ENCODE measurements around the gene SPACA9.

The SPACA9 gene

DNA sequence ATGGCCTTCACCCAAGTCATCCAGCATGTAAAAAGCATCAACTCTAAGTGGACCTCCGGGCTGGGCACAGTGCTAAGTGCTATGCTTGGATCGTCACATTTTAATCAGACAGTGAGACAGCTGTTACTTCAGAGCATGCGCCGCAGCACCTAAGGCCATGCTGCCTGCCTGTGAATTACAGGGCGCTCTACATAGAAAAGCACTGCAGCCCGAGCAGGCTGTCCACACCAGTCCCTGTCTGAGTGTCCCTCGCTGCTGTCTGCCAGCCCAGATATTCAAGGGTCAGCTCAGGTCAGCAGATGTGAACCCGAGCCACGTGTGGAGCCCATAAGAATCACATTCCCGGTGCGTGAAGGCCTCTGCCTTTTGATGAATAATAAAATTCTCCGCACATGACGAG lies 37.7 kb upstream of the SPACA9 start:
- no peak overlapping the region for H3K4me3 ChIP-seq (ENCODE audit: low read depth, low read length)
- TF ChIP-seq, protein P1, sequence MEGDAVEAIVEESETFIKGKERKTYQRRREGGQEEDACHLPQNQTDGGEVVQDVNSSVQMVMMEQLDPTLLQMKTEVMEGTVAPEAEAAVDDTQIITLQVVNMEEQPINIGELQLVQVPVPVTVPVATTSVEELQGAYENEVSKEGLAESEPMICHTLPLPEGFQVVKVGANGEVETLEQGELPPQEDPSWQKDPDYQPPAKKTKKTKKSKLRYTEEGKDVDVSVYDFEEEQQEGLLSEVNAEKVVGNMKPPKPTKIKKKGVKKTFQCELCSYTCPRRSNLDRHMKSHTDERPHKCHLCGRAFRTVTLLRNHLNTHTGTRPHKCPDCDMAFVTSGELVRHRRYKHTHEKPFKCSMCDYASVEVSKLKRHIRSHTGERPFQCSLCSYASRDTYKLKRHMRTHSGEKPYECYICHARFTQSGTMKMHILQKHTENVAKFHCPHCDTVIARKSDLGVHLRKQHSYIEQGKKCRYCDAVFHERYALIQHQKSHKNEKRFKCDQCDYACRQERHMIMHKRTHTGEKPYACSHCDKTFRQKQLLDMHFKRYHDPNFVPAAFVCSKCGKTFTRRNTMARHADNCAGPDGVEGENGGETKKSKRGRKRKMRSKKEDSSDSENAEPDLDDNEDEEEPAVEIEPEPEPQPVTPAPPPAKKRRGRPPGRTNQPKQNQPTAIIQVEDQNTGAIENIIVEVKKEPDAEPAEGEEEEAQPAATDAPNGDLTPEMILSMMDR (IDR thresholded peaks at IDR 0.05; ENCODE audit: borderline replicate concordance, insufficient read depth, low read depth, low read length) = no peak

DNA sequence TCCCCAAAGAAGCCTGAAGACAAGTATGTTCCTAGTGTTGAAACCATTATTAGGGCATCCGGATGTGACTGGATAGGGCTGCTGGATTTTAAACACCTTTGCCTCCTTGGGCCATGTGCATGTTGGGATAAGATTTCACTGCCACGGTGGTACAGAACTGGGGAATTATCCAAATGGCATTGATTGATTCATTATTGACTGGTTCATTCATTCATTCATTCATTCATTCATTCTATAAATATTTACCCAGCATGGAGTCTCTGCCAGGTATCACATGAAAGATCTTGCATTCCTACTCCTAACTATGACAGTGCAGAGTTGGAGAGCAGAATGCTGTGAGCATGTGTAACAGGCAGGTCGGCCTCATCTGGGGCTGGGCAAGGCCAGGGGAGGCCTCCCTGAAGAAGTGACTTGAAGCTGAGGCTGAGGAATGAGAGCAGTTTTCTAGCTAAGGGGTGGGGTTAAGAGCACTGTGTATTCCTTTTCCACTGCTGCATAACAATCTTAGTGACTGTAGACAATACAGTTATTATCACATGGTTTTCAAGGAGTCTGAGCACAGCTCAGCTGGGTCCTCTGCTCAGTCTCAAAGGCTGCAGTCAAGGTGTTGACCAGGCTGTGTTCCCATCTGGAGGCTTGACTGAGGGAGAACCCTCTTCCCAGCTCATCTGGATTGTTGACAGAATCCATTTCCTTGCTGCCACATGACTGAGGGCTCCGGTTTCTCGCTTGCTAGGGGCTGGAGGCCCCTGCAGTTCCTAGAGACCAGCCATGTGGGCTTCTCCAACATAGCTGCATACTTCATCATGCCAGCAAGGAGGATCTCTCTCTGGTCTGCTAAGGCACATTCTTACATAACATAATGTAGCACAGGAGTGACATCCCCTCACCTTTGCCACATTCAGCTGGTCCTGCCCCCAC lies 36.3 kb upstream of the SPACA9 start:
- no peak overlapping the region for H3K4me3 ChIP-seq (ENCODE audit: low read depth, low read length)
- TF ChIP-seq, protein P1 (IDR thresholded peaks at IDR 0.05; ENCODE audit: borderline replicate concordance, insufficient read depth, low read depth, low read length) = no peak

DNA sequence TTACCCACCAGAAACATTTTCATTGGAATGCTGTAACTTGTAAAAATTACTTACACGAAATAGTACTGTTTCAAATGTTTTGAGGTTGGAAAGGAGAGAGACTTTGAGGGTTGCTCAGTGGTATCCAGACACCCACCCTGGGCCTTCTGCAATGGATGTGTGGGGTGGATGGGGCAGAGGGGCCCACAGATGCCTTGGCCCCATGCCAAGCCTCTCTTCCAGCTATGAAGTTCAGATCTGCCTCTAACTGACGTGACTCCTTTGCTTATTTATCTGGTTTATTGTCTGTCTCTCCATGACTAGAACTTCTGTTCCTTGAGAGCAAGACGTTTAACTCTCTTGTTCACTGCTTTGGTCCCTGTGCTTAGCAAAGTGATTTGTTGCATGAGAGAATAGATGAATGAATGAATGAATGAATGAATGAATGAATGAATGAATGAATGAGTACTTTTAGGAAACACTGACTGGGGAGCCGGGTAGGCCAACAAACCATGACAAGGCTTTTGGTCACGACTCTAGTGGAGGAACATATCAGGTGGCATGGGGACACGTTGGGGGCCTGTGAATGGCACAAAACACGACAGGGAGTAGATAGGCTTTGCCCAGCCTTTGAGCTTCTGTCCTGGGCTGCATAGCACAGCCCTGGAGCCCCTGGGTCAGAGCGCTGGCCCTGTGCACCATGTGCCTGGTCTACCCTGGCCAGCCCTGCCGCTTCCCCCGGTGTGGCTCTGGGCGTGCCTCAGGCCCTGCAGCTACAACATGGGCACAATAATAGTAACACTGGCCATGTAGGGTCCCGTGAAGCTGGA lies 32.4 kb upstream of the SPACA9 start:
- TF ChIP-seq, protein P1 (IDR thresholded peaks at IDR 0.05; ENCODE audit: borderline replicate concordance, insufficient read depth, low read depth, low read length) = no peak
- no peak overlapping the region for H3K4me3 ChIP-seq (ENCODE audit: low read depth, low read length)

- TF ChIP-seq, protein P1 (IDR thresholded peaks at IDR 0.05; ENCODE audit: borderline replicate concordance, insufficient read depth, low read depth, low read length) = no peak
- H3K4me3 ChIP-seq (ENCODE audit: low read depth, low read length) = no peak overlapping the region
These were observed 31.7 kb upstream of the SPACA9 start for GRCh38 chr9:132846918-132847515.

DNA sequence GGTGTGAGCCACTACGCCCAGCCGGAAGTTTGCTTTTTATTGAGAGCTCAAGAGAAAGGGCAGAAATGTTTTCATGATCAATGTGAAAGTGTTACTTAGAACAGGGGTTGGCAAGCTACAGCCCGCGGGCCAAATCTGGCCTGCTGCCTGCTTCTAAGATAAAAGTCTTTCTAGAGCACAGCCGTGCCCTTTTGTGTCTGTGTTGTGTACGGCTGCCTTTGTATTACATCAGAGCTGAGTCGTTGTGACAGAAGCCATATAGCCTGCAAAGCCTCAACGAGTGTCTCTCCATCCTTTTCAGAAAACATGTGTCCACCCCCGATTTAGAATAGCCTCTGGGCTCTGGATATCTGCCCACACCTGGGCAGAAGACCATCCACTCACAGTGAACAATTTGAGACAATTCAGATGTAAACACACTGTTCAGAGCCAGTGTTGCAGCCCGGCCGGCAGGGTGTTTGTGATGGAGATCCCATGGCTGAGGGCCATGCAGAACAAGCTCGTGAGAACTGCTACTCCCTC lies 29.5 kb upstream of the SPACA9 start:
- TF ChIP-seq, protein P1 (IDR thresholded peaks at IDR 0.05; ENCODE audit: borderline replicate concordance, insufficient read depth, low read depth, low read length) = no peak
- no peak overlapping the region for H3K4me3 ChIP-seq (ENCODE audit: low read depth, low read length)

GRCh38 chr9:132853482-132853881 lies 25.2 kb upstream of the SPACA9 start:
- H3K4me3 ChIP-seq (ENCODE audit: low read depth, low read length) = no peak overlapping the region
- TF ChIP-seq, protein P1 (IDR thresholded peaks at IDR 0.05; ENCODE audit: borderline replicate concordance, insufficient read depth, low read depth, low read length) = no peak

Measured in GM12875 (cell line).